Fibroblast of the aortic adventitia (primary cell): ENCODE measurements around the gene C9orf57. TPM values are rescaled to one million over a fixed set of nuclear protein-coding genes. Genes with fewer than 3 reads are reported as not detected.

Experiments used
- DNase-seq: peaks from one replicate; pipeline ENCODE4 v3.0.0-alpha.2; 2010; ENCODE audit warnings: low read depth
- H3K4me3 ChIP-seq: 2 replicates; pipeline ENCODE4 v1.5.1; 2011; ENCODE audit warnings: low read depth, mild to moderate bottlenecking, control low read depth, low read length, moderate library complexity
- CTCF ChIP-seq: IDR thresholded peaks from 2 replicates; pipeline ENCODE4 v1.5.1; 2011; ENCODE audit warnings: mild to moderate bottlenecking, low read length, control low read depth, inconsistent platforms; ENCODE audit not compliant: insufficient read depth
- small RNA-seq: library from RNA; depleted of rRNA; stranded (forward); fragments of <200 nt; gene quantifications from one replicate; pipeline ENCODE3, GENCODE V24; 2012
- total RNA-seq: library from RNA; depleted of rRNA; stranded (reverse); fragments of >200 nt; gene quantifications from 2 replicates; pipeline ENCODE4 v1.2.3, GENCODE V29; 2012; ENCODE audit warnings: low replicate concordance

C9orf57 gene
- total RNA-seq, 1 donor: not detected

GRCh38 chr9:72006501-72006900, 53.9 kb downstream of the C9orf57 start:
- no peak overlapping the region for H3K4me3 ChIP-seq
- peak; percentile 9 for DNase-seq
- TF ChIP-seq CTCF: no peak

- no peak for DNase-seq
- TF ChIP-seq CTCF: no peak
- no peak overlapping the region for H3K4me3 ChIP-seq
Observed at GRCh38 chr9:72005451-72005850, 55.0 kb downstream of the C9orf57 start.

Small RNAs within 50 kb of the gene (small RNA-seq; reads per million reads assigned to genes)
- gene HSPB1P1: not detected

Other genes starting within 250 kb of the C9orf57 start
- gene ABHD17B, start 149.4 kb downstream of the C9orf57 start, total RNA-seq: 11.9 and 13.1 TPM in 2 replicates
- 14.6 and 87.3 TPM in 2 replicates for gene C9orf85, start 149.0 kb downstream of the C9orf57 start, total RNA-seq
- 0.90 TPM in 1 of 2 replicates, not detected in the other for gene GDA, start 88.8 kb upstream of the C9orf57 start, total RNA-seq